ENCODE measurements around the gene RAB3C.
"Not testable (repeated sequence)": the region's sequence is repeated elsewhere in the genome, so short reads cannot be mapped to it uniquely, and the experiment has no call there.

The RAB3C gene

DNA sequence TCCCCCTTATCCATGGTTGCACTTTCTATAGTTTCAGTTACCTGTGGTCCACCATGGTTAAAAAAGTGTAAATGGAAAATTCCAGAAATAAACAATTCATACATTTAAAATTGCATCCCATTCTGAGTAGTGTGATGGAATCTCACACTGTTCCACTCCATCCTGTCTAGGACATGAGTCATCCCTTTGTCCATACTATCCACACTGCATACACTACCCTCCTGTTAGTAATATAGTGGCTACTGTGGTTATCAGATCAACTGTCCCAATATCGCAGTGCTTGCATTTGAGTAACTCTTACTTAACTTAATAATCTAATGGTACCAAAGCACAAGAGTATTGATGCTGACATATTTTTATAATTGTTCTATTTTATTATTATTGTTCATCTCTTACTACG is 100.7 kb downstream of the RAB3C start:
- Histone ChIP-seq H3F3A (ENCODE audit: insufficient read depth, low read length) (no peaks in the 10 kb centered on the region), H3K4me2 (ENCODE audit: low read depth, low read length) (no peak overlapping the region), H3K4me1 (ENCODE audit: low read length) (no peaks in the 10 kb centered on the region), H3K36me3 (replicated peaks; ENCODE audit: insufficient read depth, low read length) (no peaks in the 10 kb centered on the region), H3K27ac (ENCODE audit: low read length) (no peak overlapping the region), H2AFZ (ENCODE audit: low read length) (no peak overlapping the region), H3K9me3 (replicated peaks; ENCODE audit: insufficient read depth, low read length) (no peaks in the 10 kb centered on the region), H3K9ac (ENCODE audit: low read length) (no peak overlapping the region), H3K4me3 (ENCODE audit: low read length) (no peak overlapping the region), H4K20me1 (ENCODE audit: insufficient read depth, low read length) (no peaks in the 10 kb centered on the region), H3K9me2 (replicated peaks; ENCODE audit: insufficient read depth, low read length) (no peaks in the 10 kb centered on the region), H3K27me3 (replicated peaks; ENCODE audit: insufficient read depth, low read length) (no peaks in the 10 kb centered on the region), H3K79me2 (ENCODE audit: low read length) (no peaks in the 10 kb centered on the region)
- DNase-seq = no peak
- TF ChIP-seq EZH2 (optimal IDR thresholded peaks at IDR 0.05; ENCODE audit: low read depth, low read length) (no peak), EZH2phosphoT487 (IDR thresholded peaks at IDR 0.05; ENCODE audit: low read length) (no peak)
- TF ChIP-seq, protein P1, sequence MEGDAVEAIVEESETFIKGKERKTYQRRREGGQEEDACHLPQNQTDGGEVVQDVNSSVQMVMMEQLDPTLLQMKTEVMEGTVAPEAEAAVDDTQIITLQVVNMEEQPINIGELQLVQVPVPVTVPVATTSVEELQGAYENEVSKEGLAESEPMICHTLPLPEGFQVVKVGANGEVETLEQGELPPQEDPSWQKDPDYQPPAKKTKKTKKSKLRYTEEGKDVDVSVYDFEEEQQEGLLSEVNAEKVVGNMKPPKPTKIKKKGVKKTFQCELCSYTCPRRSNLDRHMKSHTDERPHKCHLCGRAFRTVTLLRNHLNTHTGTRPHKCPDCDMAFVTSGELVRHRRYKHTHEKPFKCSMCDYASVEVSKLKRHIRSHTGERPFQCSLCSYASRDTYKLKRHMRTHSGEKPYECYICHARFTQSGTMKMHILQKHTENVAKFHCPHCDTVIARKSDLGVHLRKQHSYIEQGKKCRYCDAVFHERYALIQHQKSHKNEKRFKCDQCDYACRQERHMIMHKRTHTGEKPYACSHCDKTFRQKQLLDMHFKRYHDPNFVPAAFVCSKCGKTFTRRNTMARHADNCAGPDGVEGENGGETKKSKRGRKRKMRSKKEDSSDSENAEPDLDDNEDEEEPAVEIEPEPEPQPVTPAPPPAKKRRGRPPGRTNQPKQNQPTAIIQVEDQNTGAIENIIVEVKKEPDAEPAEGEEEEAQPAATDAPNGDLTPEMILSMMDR (IDR thresholded peaks at IDR 0.05; ENCODE audit: low read length) = no peak

DNA sequence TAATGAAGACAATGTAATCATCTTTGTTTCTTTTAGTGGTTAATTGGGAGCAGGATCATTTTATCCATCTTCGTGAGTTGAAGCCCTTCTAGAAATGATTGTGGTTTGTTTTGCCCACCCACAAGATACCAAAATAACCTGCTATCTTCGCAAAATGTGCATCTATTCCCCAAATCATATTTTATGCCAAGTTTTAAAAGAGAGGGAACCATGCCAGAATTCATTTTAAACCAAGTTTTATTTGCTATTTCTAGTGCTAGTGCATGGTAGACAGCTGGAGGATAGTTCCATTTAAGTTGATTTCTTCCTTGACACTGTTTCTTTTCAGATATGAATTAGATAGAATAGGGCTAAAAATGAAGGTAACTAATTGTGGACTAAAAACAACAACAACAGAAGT is 104.2 kb downstream of the RAB3C start:
- Histone ChIP-seq H3K4me2 (ENCODE audit: low read depth, low read length) (no peak overlapping the region), H3F3A (ENCODE audit: insufficient read depth, low read length) (no peaks in the 10 kb centered on the region), H3K9me3 (replicated peaks; ENCODE audit: insufficient read depth, low read length) (no peaks in the 10 kb centered on the region), H3K4me3 (ENCODE audit: low read length) (no peak overlapping the region), H2AFZ (ENCODE audit: low read length) (no peak overlapping the region), H3K9me2 (replicated peaks; ENCODE audit: insufficient read depth, low read length) (no peaks in the 10 kb centered on the region), H3K9ac (ENCODE audit: low read length) (no peak overlapping the region), H3K27ac (ENCODE audit: low read length) (no peak overlapping the region), H3K4me1 (ENCODE audit: low read length) (no peaks in the 10 kb centered on the region), H3K79me2 (ENCODE audit: low read length) (no peaks in the 10 kb centered on the region), H3K27me3 (replicated peaks; ENCODE audit: insufficient read depth, low read length) (no peaks in the 10 kb centered on the region), H3K36me3 (replicated peaks; ENCODE audit: insufficient read depth, low read length) (no peaks in the 10 kb centered on the region), H4K20me1 (ENCODE audit: insufficient read depth, low read length) (no peaks in the 10 kb centered on the region)
- no peak for DNase-seq
- TF ChIP-seq EZH2phosphoT487 (IDR thresholded peaks at IDR 0.05; ENCODE audit: low read length) (no peak), EZH2 (optimal IDR thresholded peaks at IDR 0.05; ENCODE audit: low read depth, low read length) (no peak)
- TF ChIP-seq, protein P1 (IDR thresholded peaks at IDR 0.05; ENCODE audit: low read length) = no peak

DNA sequence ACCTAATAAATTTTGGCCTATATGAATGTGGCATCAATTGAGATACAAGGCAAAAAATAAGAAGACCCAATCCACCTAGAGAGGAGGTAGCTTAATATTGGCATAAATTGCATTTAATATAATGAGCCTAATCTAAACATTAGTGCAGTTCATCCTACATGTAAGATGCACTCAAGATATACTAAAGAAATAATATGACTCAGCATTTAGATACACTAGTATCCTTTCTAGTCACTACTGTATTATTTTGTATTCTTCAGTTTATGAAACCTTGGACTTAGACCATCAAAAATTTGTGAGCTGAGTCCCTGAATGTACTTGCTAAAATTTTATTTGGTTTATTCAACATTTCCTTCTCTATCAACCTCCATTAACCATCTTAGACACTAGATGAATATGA is 104.7 kb downstream of the RAB3C start:
- Histone ChIP-seq H2AFZ (ENCODE audit: low read length) (no peak overlapping the region), H3K9ac (ENCODE audit: low read length) (no peak overlapping the region), H3K9me3 (replicated peaks; ENCODE audit: insufficient read depth, low read length) (no peaks in the 10 kb centered on the region), H3K4me3 (ENCODE audit: low read length) (no peak overlapping the region), H4K20me1 (ENCODE audit: insufficient read depth, low read length) (no peaks in the 10 kb centered on the region), H3K4me2 (ENCODE audit: low read depth, low read length) (no peak overlapping the region), H3K9me2 (replicated peaks; ENCODE audit: insufficient read depth, low read length) (no peaks in the 10 kb centered on the region), H3K27me3 (replicated peaks; ENCODE audit: insufficient read depth, low read length) (no peaks in the 10 kb centered on the region), H3K27ac (ENCODE audit: low read length) (no peak overlapping the region), H3K4me1 (ENCODE audit: low read length) (no peaks in the 10 kb centered on the region), H3K79me2 (ENCODE audit: low read length) (no peaks in the 10 kb centered on the region), H3F3A (ENCODE audit: insufficient read depth, low read length) (no peaks in the 10 kb centered on the region), H3K36me3 (replicated peaks; ENCODE audit: insufficient read depth, low read length) (no peaks in the 10 kb centered on the region)
- no peak for TF ChIP-seq EZH2phosphoT487 (IDR thresholded peaks at IDR 0.05; ENCODE audit: low read length)
- TF ChIP-seq, protein P1 (IDR thresholded peaks at IDR 0.05; ENCODE audit: low read length) = no peak
- no peak for TF ChIP-seq EZH2 (optimal IDR thresholded peaks at IDR 0.05; ENCODE audit: low read depth, low read length)
- no peak for DNase-seq

DNA sequence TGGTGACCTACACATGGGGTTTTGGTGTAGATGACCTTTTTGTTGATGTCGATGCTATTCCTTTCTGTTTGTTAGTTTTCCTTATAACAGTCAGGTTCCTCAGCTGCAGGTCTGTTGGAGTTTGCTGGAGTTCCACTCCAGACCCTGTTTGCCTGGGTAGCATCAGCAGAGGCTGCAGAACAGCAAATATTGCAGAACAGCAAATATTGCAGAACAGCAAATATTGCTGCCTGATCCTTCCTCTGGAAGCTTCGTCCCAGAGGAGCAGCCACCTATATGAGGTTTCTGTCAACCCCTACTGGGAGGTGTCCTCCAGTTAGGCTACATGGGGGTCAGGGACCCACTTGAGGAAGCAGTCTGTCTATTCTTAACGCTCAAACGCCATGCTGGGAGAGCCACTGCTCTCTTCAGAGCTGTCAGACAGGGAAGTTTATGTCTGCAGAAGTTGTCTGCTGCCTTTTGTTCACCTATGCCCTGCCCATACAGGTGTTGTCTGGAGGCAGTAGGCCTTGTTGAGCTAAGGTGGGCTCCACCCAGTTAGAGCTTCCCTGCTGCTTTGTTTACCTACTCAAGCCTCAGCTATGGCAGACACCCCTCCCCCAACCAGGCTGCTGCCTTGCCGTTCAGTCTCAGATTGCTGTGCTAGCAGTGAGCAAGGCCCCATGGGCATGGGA is 116.3 kb downstream of the RAB3C start:
- not testable (repeated sequence) for H3K9me3 ChIP-seq (replicated peaks; ENCODE audit: insufficient read depth, low read length); H3K4me1 ChIP-seq (ENCODE audit: low read length); H3K79me2 ChIP-seq (ENCODE audit: low read length); DNase-seq; H3K36me3 ChIP-seq (replicated peaks; ENCODE audit: insufficient read depth, low read length); H3K9ac ChIP-seq (ENCODE audit: low read length); H3K27ac ChIP-seq (ENCODE audit: low read length); H4K20me1 ChIP-seq (ENCODE audit: insufficient read depth, low read length); H2AFZ ChIP-seq (ENCODE audit: low read length); H3K27me3 ChIP-seq (replicated peaks; ENCODE audit: insufficient read depth, low read length); H3F3A ChIP-seq (ENCODE audit: insufficient read depth, low read length); H3K4me2 ChIP-seq (ENCODE audit: low read depth, low read length); H3K9me2 ChIP-seq (replicated peaks; ENCODE audit: insufficient read depth, low read length); H3K4me3 ChIP-seq (ENCODE audit: low read length)
